Body of pancreas (tissue), 4 donors: Measurements from ENCODE around the gene SCIMP.
"Not testable (repeated sequence)": the region's sequence is repeated elsewhere in the genome, so short reads cannot be mapped to it uniquely, and the experiment has no call there.

Source experiments
- CTCF ChIP-seq, 7 experiments: fragments of 450-650 bp in 4 of 7; fragments of 200-600 bp in 3 of 7; sonication (generic) in 3 of 7; IDR thresholded peaks; one replicate each; pipeline ENCODE4 v1.5.1; 2016 to 2019; ENCODE audit warnings: antibody characterized with exemption in 7 of 7
- POLR2A ChIP-seq, 3 donors: fragments of 450-650 bp; IDR thresholded peaks; one replicate each; pipeline ENCODE4 v1.6.1; 2016; ENCODE audit warnings: antibody characterized with exemption in 3 of 3, mild to moderate bottlenecking in 2 of 3

GRCh38 chr17:5165791-5166564 lies 68.7 kb downstream of the SCIMP start:
- TF ChIP-seq CTCF, POLR2A (IDR thresholded peaks at IDR 0.05): not testable (repeated sequence)
